Stimulated activated CD4-positive, alpha-beta T cell treated with anti-CD3 and anti-CD28 coated beads, Interleukin-4, amount 100 ng/mL, for 48 hours (primary cell): Measurements from ENCODE around the gene YBX3.

Experiments used
- DNase-seq, 2 donors: peaks; one replicate each; pipeline ENCODE4 v3.0.0-alpha.2; 2020; ENCODE audit warnings: low read depth in 2 of 2

The YBX3 gene

GRCh38 chr12:10669533-10669932 lies 53.6 kb downstream of the YBX3 start:
- no peak for DNase-seq

GRCh38 chr12:10668526-10668925 lies 54.6 kb downstream of the YBX3 start:
- no peak for DNase-seq

- no peak for DNase-seq
These were observed 55.5 kb downstream of the YBX3 start for GRCh38 chr12:10667581-10667980.

GRCh38 chr12:10664499-10664898 lies 58.6 kb downstream of the YBX3 start:
- no peak for DNase-seq

- DNase-seq, result no peak
These were observed 59.3 kb downstream of the YBX3 start for GRCh38 chr12:10663869-10664268.

- DNase-seq, result no peak
These were observed 61.8 kb downstream of the YBX3 start for GRCh38 chr12:10661338-10661737.

DNA sequence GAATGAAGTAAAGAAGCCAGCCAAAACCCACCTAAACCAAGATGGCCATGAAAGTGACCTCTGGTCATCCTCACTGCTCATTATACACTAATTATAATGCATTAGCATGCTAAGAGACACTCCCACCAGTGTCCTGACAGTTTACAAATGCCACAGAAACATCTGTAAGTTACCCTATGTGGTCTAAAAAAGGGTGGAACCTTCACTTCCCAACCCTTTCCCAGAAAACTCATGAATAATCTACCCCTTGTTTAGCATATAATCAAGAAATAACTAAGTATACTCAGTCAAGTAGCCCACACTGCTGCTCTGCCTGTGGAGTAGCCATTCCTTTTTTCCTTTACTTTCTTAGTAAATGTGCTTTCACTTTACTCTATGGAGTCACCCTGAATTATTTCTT lies 69.1 kb downstream of the YBX3 start:
- DNase-seq, result no peak

DNA sequence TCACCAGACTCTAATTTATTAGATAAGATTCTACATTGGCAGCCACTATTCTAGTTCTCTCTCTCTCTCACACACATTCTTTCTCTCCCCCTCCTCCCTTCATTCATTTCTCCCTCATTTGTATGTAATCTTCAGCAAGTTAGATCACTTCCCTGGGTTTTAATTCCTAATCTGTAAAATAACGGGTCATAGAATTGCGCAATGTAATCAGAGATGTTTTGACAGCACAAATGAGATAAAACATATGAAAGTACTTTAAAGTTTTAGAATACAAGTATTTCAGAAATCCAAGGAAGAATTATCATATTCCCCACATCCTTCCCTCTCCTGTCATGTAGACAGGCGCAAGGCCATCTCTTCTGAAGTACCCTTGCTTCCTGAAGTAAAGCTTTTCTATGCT lies 70.9 kb downstream of the YBX3 start:
- no peak for DNase-seq
